Adrenal gland (tissue), 5 donors: ENCODE results near the gene LGMN.

Experiments
- POLR2A ChIP-seq, 2 donors: fragments of 450-650 bp; IDR thresholded peaks; one replicate each; pipeline ENCODE4 v1.6.1; 2017; ENCODE audit warnings: antibody characterized with exemption in 2 of 2, mild to moderate bottlenecking in 2 of 2, moderate library complexity in 1 of 2
- TF ChIP-seq, protein P1 (sequence below), 6 experiments: fragments of 450-650 bp in 4 of 6; fragments of 200-600 bp in 2 of 6; sonication (generic) in 1 of 6; IDR thresholded peaks; 1 replicate in 5 of 6; 2 replicates in 1 of 6; pipeline versions ENCODE4 v1.5.1 to v1.8.0; 2016 to 2021; ENCODE audit warnings: antibody characterized with exemption in 6 of 6, mild to moderate bottlenecking in 2 of 6, moderate library complexity in 1 of 6
- donor health status: DM: no; HTN: no; CAD: no.

DNA sequence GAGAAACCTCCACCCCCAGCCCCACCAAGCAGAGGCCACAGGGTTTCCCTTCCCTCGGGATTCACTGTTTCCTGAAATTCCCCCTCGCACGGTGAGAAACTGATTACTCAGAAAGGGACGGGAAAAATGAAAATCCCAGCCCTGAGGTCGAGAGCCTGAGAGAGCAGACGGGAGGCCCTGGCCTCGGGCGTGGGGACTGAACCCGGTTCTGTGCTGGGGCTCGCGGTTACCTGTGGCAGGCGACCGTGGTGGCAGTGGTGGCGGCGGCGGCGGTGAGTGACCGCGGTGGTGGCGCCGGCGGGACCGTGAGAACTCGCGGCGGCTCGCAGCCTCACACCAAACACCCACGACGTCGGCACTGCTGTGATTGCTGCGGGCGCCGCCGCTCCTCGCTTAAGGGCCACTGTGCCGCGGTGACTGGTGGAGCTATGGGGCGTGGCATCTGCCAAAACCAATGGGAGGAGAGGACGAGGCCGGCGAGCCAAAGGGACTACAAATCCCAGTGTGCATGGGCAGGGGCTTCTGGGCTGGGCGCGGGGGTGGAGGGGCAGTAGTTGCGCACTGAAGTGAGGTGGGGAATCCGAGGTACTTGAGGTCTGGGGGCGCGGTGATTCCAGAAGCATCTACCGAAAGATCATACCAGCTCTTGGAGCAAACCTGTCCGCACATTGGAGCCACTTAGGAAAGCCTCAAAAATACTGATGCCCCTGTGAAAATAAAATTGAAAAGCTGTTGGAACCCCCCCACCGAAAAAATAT lies at the start of gene LGMN:
- TF ChIP-seq, protein P1, sequence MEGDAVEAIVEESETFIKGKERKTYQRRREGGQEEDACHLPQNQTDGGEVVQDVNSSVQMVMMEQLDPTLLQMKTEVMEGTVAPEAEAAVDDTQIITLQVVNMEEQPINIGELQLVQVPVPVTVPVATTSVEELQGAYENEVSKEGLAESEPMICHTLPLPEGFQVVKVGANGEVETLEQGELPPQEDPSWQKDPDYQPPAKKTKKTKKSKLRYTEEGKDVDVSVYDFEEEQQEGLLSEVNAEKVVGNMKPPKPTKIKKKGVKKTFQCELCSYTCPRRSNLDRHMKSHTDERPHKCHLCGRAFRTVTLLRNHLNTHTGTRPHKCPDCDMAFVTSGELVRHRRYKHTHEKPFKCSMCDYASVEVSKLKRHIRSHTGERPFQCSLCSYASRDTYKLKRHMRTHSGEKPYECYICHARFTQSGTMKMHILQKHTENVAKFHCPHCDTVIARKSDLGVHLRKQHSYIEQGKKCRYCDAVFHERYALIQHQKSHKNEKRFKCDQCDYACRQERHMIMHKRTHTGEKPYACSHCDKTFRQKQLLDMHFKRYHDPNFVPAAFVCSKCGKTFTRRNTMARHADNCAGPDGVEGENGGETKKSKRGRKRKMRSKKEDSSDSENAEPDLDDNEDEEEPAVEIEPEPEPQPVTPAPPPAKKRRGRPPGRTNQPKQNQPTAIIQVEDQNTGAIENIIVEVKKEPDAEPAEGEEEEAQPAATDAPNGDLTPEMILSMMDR (IDR thresholded peaks at IDR 0.05), result no peak
- TF ChIP-seq POLR2A (IDR thresholded peaks at IDR 0.05), result peak; percentile 94 to 99
